Esophagus muscularis mucosa (tissue), 4 donors: ENCODE measurements around the gene OSBP2. TPM values are rescaled to one million over a fixed set of nuclear protein-coding genes. Genes with fewer than 3 reads are reported as not detected.

ENCODE experiments used
- DNase-seq: peaks from one replicate; pipeline ENCODE4 v3.0.0-alpha.2; 2017; ENCODE audit errors: extremely low spot score
- H3K27ac ChIP-seq, 4 donors: fragments of 200-600 bp; sonication (generic); replicated peaks in 1 of 4; 1 replicate in 3 of 4; 2 replicates in 1 of 4; pipeline ENCODE4 v1.5.1; 2016 to 2019; ENCODE audit warnings: mild to moderate bottlenecking in 1 of 4
- H3K27me3 ChIP-seq, 4 donors: fragments of 200-600 bp; sonication (generic); one replicate each; pipeline versions ENCODE4 v1.5.1 to v1.6.0; 2016 to 2019
- H3K36me3 ChIP-seq, 4 donors: fragments of 200-600 bp; sonication (generic); one replicate each; pipeline ENCODE4 v1.5.1; 2016 to 2019
- H3K4me1 ChIP-seq, 4 donors: fragments of 200-600 bp; sonication (generic); one replicate each; pipeline ENCODE4 v1.5.1; 2016 to 2019
- H3K4me3 ChIP-seq, 4 donors: fragments of 200-600 bp; sonication (generic); 1 replicate in 2 of 4; 2 replicates in 2 of 4; pipeline ENCODE4 v1.5.1; 2016 to 2019; ENCODE audit warnings: mild to moderate bottlenecking in 4 of 4, moderate library complexity in 1 of 4
- H3K9me3 ChIP-seq, 4 donors: fragments of 200-600 bp; sonication (generic); 1 replicate in 3 of 4; 2 replicates in 1 of 4; pipeline ENCODE4 v1.5.1; 2016 to 2019
- CTCF ChIP-seq, 3 experiments: fragments of 200-600 bp in 2 of 3; fragments of 450-650 bp in 1 of 3; sonication (generic) in 2 of 3; IDR thresholded peaks; one replicate each; pipeline ENCODE4 v1.5.1; 2017 to 2019; ENCODE audit warnings: antibody characterized with exemption in 3 of 3, mild to moderate bottlenecking in 2 of 3, moderate library complexity in 1 of 3
- EP300 ChIP-seq: sonication (generic); formaldehyde crosslinking; IDR thresholded peaks from one replicate; pipeline ENCODE4 v1.6.1; 2017; ENCODE audit warnings: antibody characterized with exemption
- POLR2A ChIP-seq: fragments of 450-650 bp; IDR thresholded peaks from one replicate; pipeline ENCODE4 v1.6.1; 2017; ENCODE audit warnings: antibody characterized with exemption, moderate library complexity, mild to moderate bottlenecking, low read depth
- POLR2AphosphoS5 ChIP-seq, 2 donors: sonication (generic); formaldehyde crosslinking; IDR thresholded peaks; one replicate each; pipeline ENCODE4 v1.6.1; 2017; ENCODE audit warnings: antibody characterized with exemption in 2 of 2
- WGBS: methylation state at CpG from one replicate; pipeline ENCODE4 v1.1.5; 2018; 5-methylcytosine and 5-hydroxymethylcytosine counted together
- intact Hi-C: fragments of 100-400 bp; cut with DNase I; formaldehyde crosslinking; loops from one replicate; pipeline ENCODE4 v1.15.1; 2023
- total RNA-seq, 4 donors: library from RNA; depleted of rRNA; stranded (reverse); fragments of >200 nt; gene quantifications; one replicate each; pipeline versions ENCODE4 v1.1.0 to v1.2.1, GENCODE V29; 2016

The OSBP2 gene, protein sequence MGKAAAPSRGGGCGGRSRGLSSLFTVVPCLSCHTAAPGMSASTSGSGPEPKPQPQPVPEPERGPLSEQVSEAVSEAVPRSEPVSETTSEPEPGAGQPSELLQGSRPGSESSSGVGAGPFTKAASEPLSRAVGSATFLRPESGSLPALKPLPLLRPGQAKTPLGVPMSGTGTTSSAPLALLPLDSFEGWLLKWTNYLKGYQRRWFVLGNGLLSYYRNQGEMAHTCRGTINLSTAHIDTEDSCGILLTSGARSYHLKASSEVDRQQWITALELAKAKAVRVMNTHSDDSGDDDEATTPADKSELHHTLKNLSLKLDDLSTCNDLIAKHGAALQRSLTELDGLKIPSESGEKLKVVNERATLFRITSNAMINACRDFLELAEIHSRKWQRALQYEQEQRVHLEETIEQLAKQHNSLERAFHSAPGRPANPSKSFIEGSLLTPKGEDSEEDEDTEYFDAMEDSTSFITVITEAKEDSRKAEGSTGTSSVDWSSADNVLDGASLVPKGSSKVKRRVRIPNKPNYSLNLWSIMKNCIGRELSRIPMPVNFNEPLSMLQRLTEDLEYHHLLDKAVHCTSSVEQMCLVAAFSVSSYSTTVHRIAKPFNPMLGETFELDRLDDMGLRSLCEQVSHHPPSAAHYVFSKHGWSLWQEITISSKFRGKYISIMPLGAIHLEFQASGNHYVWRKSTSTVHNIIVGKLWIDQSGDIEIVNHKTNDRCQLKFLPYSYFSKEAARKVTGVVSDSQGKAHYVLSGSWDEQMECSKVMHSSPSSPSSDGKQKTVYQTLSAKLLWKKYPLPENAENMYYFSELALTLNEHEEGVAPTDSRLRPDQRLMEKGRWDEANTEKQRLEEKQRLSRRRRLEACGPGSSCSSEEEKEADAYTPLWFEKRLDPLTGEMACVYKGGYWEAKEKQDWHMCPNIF
- 1 to 10 TPM in 3 of 4 donors, under 1 TPM in 1; 0.42 to 4.6 (median 2.9) TPM for total RNA-seq

GRCh38 chr22:30694640-30695350 is at the start of gene OSBP2:
TSS of gene OSBP2 (plus strand) at chr22:30694874. CDS start at chr22:30694910, 36 bp downstream.
- Histone ChIP-seq H3K4me1 (peaks cover 14 to 20% (median 16%) of the 10 kb centered on the region in 4 donors), H3K27ac (peak within 1 kb of the TSS in 2 of 4 donors; percentile 39 to 52), H3K36me3 (no peaks in the 10 kb centered on the region), H3K9me3 (no peaks in the 10 kb centered on the region), H3K27me3 (no peaks in the 10 kb centered on the region), H3K4me3 (peak within 1 kb of the TSS; percentile 60 to 77 (median 64))
- intact Hi-C loops, result loop anchor here (10.0 kb wide), 1 partner anchor 60 kb away; no protein-coding TSS in a partner anchor
- WGBS, result 3% methylated on average over 8 of the region's 88 CpGs
- no peak for DNase-seq
- TF ChIP-seq CTCF (IDR thresholded peaks at IDR 0.05) (peak in 1 of 3 experiments; percentile 8), POLR2AphosphoS5 (IDR thresholded peaks at IDR 0.05) (no peak)

DNA sequence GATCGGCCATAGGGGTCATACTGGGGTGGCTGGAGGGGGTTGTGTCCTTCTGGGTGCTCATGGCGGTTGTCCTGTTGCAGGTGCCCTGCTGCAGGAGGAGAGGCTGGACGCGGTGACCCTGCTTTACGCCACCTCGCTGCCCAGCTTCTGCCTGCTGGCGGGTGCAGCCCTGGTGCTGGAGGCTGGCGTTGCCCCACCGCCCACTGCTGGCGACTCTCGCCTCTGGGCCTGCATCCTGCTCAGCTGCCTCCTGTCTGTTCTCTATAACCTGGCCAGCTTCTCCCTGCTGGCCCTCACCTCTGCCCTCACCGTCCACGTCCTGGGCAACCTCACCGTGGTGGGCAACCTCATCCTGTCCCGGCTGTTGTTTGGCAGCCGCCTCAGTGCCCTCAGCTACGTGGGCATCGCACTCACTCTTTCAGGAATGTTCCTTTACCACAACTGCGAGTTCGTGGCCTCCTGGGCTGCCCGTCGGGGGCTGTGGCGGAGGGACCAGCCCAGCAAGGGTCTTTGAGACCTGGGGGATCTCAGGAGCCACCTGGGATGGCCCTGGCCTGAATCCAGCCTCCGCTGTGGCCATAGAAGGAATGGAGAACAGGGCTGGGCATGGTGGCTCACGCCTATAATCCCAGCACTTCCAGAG is 48.0 kb upstream of the OSBP2 start:
- TF ChIP-seq POLR2A (no peak), EP300 (no peak), CTCF (IDR thresholded peaks at IDR 0.05) (no peak), POLR2AphosphoS5 (IDR thresholded peaks at IDR 0.05) (no peak)
- H3K4me3 ChIP-seq, result no peak overlapping the region
- no peak for DNase-seq
- no peaks in the 10 kb centered on the region for H3K9me3 ChIP-seq
- intact Hi-C loops, result no loop called here
- peaks cover 4 to 16% (median 12%) of the 10 kb centered on the region in 4 donors for H3K36me3 ChIP-seq
- no peak overlapping the region for H3K27ac ChIP-seq
- no peaks in the 10 kb centered on the region for H3K27me3 ChIP-seq
- WGBS, result 95% methylated on average over 25 of the region's 25 CpGs
- peaks cover 11 to 40% (median 29%) of the 10 kb centered on the region in 4 donors for H3K4me1 ChIP-seq

DNA sequence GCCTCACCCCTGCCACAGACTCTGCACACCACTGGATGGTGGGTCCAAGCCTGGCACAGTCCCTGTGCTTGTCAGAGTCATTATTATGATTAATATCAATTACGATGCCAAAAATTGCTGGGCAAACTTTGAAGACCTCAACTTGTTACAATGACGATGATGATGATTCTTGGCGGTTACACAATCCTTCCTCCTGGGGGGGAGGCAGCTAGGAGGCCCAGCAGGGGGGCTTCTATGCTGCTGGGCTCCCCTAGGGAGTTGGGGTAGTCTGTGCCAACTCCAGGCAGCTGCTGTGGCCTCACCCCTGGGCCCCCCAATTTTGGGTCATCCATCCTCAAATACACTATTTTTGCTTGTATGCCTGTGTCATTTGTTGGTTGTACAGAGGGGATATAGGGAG is 47.1 kb upstream of the OSBP2 start:
- no peak for TF ChIP-seq EP300
- TF ChIP-seq CTCF (IDR thresholded peaks at IDR 0.05), result no peak
- no peak for TF ChIP-seq POLR2AphosphoS5 (IDR thresholded peaks at IDR 0.05)
- no peak for TF ChIP-seq POLR2A
- H3K9me3 ChIP-seq, result no peaks in the 10 kb centered on the region

GRCh38 chr22:30648825-30649224 is 45.8 kb upstream of the OSBP2 start:
- no peaks in the 10 kb centered on the region for H3K27me3 ChIP-seq
- TF ChIP-seq POLR2AphosphoS5 (IDR thresholded peaks at IDR 0.05), result no peak
- WGBS, result 100% methylated on average over 3 of the region's 3 CpGs
- peaks cover 4 to 16% (median 12%) of the 10 kb centered on the region in 4 donors for H3K36me3 ChIP-seq
- H3K9me3 ChIP-seq, result no peaks in the 10 kb centered on the region
- H3K27ac ChIP-seq, result no peak overlapping the region
- H3K4me3 ChIP-seq, result no peak overlapping the region
- DNase-seq, result no peak
- intact Hi-C loops, result no loop called here
- peaks cover 9 to 30% (median 21%) of the 10 kb centered on the region in 4 donors for H3K4me1 ChIP-seq

More for the DNA sequence above, 47.1 kb upstream of the OSBP2 start:
- 74% methylated on average over 3 of the region's 3 CpGs for WGBS
- Histone ChIP-seq H3K36me3 (peaks cover 4 to 16% (median 12%) of the 10 kb centered on the region in 4 donors), H3K27me3 (no peaks in the 10 kb centered on the region), H3K27ac (no peak overlapping the region), H3K4me3 (no peak overlapping the region), H3K4me1 (peaks cover 11 to 40% (median 29%) of the 10 kb centered on the region in 4 donors)
- DNase-seq, result no peak
- intact Hi-C loops, result no loop called here
